OCI-LY7 (cell line): ENCODE data around the gene C4orf50.

ENCODE experiments used
- EZH2phosphoT487 ChIP-seq: fragments of 200-600 bp; sonication (generic); IDR thresholded peaks from 2 replicates; pipeline ENCODE4 v1.6.1; 2018; ENCODE audit warnings: low read depth, borderline replicate concordance, mild to moderate bottlenecking, mixed run types, antibody characterized with exemption, low read length, moderate library complexity, mixed read lengths
- TF ChIP-seq, protein P1 (sequence below): fragments of 200-600 bp; sonication (generic); conservative IDR thresholded peaks from 2 replicates; pipeline ENCODE4 v1.5.1; 2014; ENCODE audit warnings: mild to moderate bottlenecking, antibody characterized with exemption, low read length, moderate library complexity, mixed read lengths

- TF ChIP-seq, protein P1, sequence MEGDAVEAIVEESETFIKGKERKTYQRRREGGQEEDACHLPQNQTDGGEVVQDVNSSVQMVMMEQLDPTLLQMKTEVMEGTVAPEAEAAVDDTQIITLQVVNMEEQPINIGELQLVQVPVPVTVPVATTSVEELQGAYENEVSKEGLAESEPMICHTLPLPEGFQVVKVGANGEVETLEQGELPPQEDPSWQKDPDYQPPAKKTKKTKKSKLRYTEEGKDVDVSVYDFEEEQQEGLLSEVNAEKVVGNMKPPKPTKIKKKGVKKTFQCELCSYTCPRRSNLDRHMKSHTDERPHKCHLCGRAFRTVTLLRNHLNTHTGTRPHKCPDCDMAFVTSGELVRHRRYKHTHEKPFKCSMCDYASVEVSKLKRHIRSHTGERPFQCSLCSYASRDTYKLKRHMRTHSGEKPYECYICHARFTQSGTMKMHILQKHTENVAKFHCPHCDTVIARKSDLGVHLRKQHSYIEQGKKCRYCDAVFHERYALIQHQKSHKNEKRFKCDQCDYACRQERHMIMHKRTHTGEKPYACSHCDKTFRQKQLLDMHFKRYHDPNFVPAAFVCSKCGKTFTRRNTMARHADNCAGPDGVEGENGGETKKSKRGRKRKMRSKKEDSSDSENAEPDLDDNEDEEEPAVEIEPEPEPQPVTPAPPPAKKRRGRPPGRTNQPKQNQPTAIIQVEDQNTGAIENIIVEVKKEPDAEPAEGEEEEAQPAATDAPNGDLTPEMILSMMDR = no peak
- no peak for TF ChIP-seq EZH2phosphoT487
These were observed 10.1 kb downstream of the C4orf50 start for GRCh38 chr4:6008092-6008551.
